ENCODE data around the gene ITGB1BP1.

The ITGB1BP1 gene

GRCh38 chr2:9382604-9383235 lies 40.6 kb downstream of the ITGB1BP1 start:
- Histone ChIP-seq H3K79me2 (no peaks in the 10 kb centered on the region), H3K4me3 (ENCODE audit: low read depth, low read length) (no peak overlapping the region), H2AFZ (no peak overlapping the region), H3K4me2 (ENCODE audit: low read length) (no peak overlapping the region), H3K27me3 (ENCODE audit: control insufficient read depth, insufficient read depth, low read length) (no peaks in the 10 kb centered on the region), H3K9ac (no peak overlapping the region), H3K4me1 (no peaks in the 10 kb centered on the region), H3K9me3 (ENCODE audit: control insufficient read depth, low read length) (no peaks in the 10 kb centered on the region), H3K27ac (no peak overlapping the region), H3K36me3 (ENCODE audit: control insufficient read depth, insufficient read depth, low read length) (no peaks in the 10 kb centered on the region)
- TF ChIP-seq CTCF (IDR thresholded peaks at IDR 0.05), result no peak

DNA sequence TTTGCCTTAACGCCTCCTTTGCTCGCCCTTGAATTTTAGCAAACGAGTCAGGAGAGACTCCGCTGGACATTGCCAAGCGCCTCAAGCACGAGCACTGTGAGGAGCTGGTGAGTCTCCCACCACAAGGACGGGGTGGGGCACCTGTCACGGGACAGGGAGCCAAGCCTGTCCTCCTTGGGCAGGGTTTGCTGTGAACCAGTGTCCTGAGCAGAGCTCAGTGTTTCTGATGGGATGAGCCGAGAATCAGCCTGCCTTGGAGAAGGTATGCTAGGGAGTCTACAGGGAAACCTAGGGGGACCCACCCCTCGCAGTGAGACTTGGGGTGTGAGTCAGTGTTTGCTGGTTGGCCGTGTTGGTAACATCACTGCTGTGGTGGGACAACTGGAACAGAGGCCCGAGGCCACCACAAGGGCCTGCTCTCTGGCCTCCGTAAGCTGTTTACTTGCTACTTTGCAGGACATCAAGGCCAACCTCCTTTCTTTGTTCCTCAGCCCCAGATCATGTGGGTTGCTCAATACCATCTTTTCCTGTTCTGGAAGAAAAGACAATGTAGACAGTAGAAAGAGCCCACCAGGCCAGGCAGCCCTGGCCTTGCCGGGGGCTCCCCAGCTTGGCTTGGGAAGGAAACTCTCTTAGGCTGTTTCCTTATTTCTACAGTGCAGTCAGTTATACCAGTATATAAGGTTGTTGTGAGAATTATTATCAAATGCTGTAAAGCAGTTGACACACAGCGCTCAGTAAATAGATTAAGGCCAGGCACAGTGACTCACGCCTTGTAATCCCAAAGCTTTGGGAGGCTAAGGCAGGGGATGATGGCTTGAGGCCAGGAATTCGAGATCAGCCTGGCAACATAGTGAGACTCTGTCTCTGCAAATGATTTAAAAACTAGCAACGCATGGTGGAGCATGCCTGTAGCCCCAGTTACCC lies 42.4 kb downstream of the ITGB1BP1 start:
- H3K9ac ChIP-seq, result no peak overlapping the region
- H3K27ac ChIP-seq, result no peak overlapping the region
- no peaks in the 10 kb centered on the region for H3K79me2 ChIP-seq
- H3K27me3 ChIP-seq (ENCODE audit: control insufficient read depth, insufficient read depth, low read length), result no peaks in the 10 kb centered on the region
- TF ChIP-seq CTCF (IDR thresholded peaks at IDR 0.05), result no peak
- H3K4me1 ChIP-seq, result no peaks in the 10 kb centered on the region
- no peaks in the 10 kb centered on the region for H3K36me3 ChIP-seq (ENCODE audit: control insufficient read depth, insufficient read depth, low read length)
- no peak overlapping the region for H3K4me2 ChIP-seq (ENCODE audit: low read length)
- H3K4me3 ChIP-seq (ENCODE audit: low read depth, low read length), result no peak overlapping the region
- H2AFZ ChIP-seq, result no peak overlapping the region
- H3K9me3 ChIP-seq (ENCODE audit: control insufficient read depth, low read length), result no peaks in the 10 kb centered on the region

DNA sequence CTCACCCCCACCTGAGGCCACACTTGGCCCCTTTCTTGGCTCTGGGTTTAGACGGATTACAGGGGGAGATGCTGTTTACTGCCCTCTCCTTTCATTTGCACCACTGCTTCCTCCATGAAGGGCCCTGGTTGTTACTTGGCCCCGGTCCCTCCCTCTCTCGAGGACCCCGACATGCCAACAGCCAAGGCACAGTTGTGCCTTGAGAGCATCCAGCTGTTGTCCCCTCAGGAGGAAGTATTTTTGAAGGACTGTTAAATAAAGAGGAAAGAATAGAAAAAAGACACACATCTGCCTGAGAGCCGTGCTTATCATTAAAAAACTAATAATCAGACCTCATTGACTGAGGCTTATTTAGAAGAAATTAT lies 44.0 kb downstream of the ITGB1BP1 start:
- no peak for TF ChIP-seq CTCF (IDR thresholded peaks at IDR 0.05)
- Histone ChIP-seq H3K36me3 (ENCODE audit: control insufficient read depth, insufficient read depth, low read length) (no peaks in the 10 kb centered on the region), H3K27me3 (ENCODE audit: control insufficient read depth, insufficient read depth, low read length) (no peaks in the 10 kb centered on the region), H3K9me3 (ENCODE audit: control insufficient read depth, low read length) (no peaks in the 10 kb centered on the region), H3K4me2 (ENCODE audit: low read length) (no peak overlapping the region), H3K27ac (no peak overlapping the region), H3K4me3 (ENCODE audit: low read depth, low read length) (no peak overlapping the region), H3K79me2 (no peaks in the 10 kb centered on the region), H2AFZ (no peak overlapping the region), H3K4me1 (no peaks in the 10 kb centered on the region), H3K9ac (no peak overlapping the region)

DNA sequence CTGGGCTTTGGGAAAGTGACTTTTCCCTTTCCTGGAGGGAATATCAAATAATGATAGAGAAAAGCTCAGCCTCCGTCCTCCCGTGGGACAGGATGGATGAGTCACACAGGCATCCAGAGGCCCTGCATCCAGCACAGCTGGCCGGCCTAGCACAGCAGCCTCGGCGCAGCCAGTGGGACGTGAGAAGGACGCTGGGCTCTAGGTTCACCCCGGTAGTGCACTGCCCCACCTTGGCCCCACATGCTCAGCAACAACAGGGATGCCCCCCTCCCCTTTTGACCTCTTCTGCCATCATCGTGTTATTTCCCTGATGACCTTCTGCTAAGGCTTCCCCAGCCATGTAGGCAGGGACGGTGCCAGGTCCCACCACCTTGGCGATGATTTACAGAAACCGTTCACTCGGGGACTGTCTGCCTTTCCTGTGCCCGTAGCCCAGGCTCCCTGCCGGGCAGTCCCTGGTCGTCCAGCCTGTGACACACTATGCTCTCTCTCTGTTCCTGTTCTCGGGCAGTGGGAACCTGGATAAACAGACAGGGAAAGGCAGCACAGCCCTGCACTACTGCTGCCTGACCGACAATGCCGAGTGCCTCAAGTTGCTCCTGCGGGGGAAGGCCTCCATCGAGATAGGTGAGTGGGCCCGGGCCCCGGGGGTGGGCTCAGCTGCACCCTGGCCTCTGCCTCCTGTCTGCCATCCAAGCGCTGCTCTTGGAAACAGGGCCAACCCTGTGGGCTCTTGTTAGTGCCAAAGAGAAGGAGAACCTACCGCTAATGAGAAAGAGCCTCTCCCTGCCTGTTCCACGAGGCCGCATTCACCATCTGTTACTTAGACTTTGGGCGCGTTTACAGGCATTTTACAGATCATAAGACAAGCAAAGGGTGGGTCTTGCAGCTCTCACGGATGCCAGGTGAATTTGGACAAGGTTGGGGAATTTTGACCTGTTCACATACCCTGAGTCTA lies 44.6 kb downstream of the ITGB1BP1 start:
- H3K9ac ChIP-seq, result no peak overlapping the region
- no peak for TF ChIP-seq CTCF (IDR thresholded peaks at IDR 0.05)
- H3K4me1 ChIP-seq, result no peaks in the 10 kb centered on the region
- H3K27ac ChIP-seq, result no peak overlapping the region
- H2AFZ ChIP-seq, result no peak overlapping the region
- H3K9me3 ChIP-seq (ENCODE audit: control insufficient read depth, low read length), result no peaks in the 10 kb centered on the region
- H3K36me3 ChIP-seq (ENCODE audit: control insufficient read depth, insufficient read depth, low read length), result no peaks in the 10 kb centered on the region
- no peaks in the 10 kb centered on the region for H3K27me3 ChIP-seq (ENCODE audit: control insufficient read depth, insufficient read depth, low read length)
- no peak overlapping the region for H3K4me3 ChIP-seq (ENCODE audit: low read depth, low read length)
- H3K79me2 ChIP-seq, result no peaks in the 10 kb centered on the region
- H3K4me2 ChIP-seq (ENCODE audit: low read length), result no peak overlapping the region

Measured in parathyroid adenoma (tissue), 2 donors.